GM12878 (cell line): ENCODE measurements around the gene MFAP2.

ENCODE experiments used
- EP300 ChIP-seq, 2 experiments: fragments of 150-350 bp in 1 of 2; IDR thresholded peaks; 2 replicates each; pipeline ENCODE4 v1.6.1; 2011 to 2012; ENCODE audit warnings: low read depth in 2 of 2, low read length in 2 of 2, borderline replicate concordance in 1 of 2, improper control_type of control experiment in 1 of 2, inconsistent platforms in 1 of 2; ENCODE audit not compliant: control insufficient read depth in 1 of 2
- EZH2 ChIP-seq: IDR thresholded peaks from 2 replicates; pipeline ENCODE4 v1.6.1; 2012; ENCODE audit warnings: low read depth, mild to moderate bottlenecking, control low read depth, inconsistent platforms, low read length, borderline replicate concordance; ENCODE audit not compliant: control insufficient read depth
- MXI1 ChIP-seq: fragments of 150-350 bp; IDR thresholded peaks from 2 replicates; pipeline ENCODE4 v1.6.1; 2011; ENCODE audit warnings: low read depth, mild to moderate bottlenecking, inconsistent platforms, low read length, improper control_type of control experiment
- POLR2A ChIP-seq: IDR thresholded peaks from 2 replicates; pipeline ENCODE4 v1.6.1; 2011; ENCODE audit warnings: low read depth, mild to moderate bottlenecking, low read length
- POLR2AphosphoS5 ChIP-seq: IDR thresholded peaks from 2 replicates; pipeline ENCODE4 v1.6.1; 2011; ENCODE audit warnings: mild to moderate bottlenecking, low read length, inconsistent platforms
- RCOR1 ChIP-seq: conservative IDR thresholded peaks from 2 replicates; pipeline ENCODE4 v1.6.1; 2012; ENCODE audit warnings: low read depth, low read length, improper control_type of control experiment
- TBL1XR1 ChIP-seq: IDR thresholded peaks from 2 replicates; pipeline ENCODE4 v1.6.1; 2012; ENCODE audit warnings: low read depth, low read length, improper control_type of control experiment
- TF ChIP-seq, protein P1 (sequence below): fragments of 450-650 bp; conservative IDR thresholded peaks from 2 replicates; pipeline ENCODE4 v1.6.1; 2017; ENCODE audit warnings: mild to moderate bottlenecking, moderate library complexity
- TF ChIP-seq, protein P2 (sequence below), 3 experiments: IDR thresholded peaks in 2 of 3; conservative IDR thresholded peaks in 1 of 3; 2 replicates each; pipeline ENCODE4 v1.5.1; 2011; ENCODE audit warnings: low read depth in 3 of 3, low read length in 3 of 3, mild to moderate bottlenecking in 3 of 3, control low read depth in 2 of 3, moderate library complexity in 2 of 3, inconsistent platforms in 1 of 3, mixed read lengths in 1 of 3; ENCODE audit not compliant: control insufficient read depth in 2 of 3, insufficient read depth in 1 of 3; ENCODE audit errors: extremely low read depth in 1 of 3
- TF ChIP-seq, protein P3 (sequence below): IDR thresholded peaks from 2 replicates; pipeline ENCODE4 v1.6.1; 2012; ENCODE audit warnings: mild to moderate bottlenecking, low read depth, low read length

DNA sequence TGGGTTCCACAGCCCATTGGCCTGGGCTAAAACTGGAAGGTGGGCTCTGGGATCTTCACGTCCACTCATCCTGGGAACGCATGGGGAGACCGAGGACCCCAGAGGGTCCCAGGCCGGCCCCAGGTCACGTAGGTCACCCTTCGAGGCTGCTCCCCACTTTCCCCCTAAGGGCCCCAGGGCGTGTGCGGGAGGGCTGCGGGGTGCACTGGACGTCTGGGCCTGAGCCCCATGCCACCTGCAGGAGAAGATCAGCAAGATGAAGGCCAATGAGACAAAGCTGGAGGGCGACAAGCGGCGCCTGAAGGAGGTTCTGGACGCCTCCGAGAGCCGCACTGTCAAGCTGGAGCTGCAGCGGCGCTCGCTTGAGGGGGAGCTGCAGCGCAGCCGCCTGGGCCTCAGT lies 12.5 kb downstream of the MFAP2 start:
- no peak for TF ChIP-seq POLR2A
- TF ChIP-seq RCOR1, result no peak
- no peak for TF ChIP-seq TBL1XR1
- TF ChIP-seq POLR2AphosphoS5, result no peak
- TF ChIP-seq, protein P1, sequence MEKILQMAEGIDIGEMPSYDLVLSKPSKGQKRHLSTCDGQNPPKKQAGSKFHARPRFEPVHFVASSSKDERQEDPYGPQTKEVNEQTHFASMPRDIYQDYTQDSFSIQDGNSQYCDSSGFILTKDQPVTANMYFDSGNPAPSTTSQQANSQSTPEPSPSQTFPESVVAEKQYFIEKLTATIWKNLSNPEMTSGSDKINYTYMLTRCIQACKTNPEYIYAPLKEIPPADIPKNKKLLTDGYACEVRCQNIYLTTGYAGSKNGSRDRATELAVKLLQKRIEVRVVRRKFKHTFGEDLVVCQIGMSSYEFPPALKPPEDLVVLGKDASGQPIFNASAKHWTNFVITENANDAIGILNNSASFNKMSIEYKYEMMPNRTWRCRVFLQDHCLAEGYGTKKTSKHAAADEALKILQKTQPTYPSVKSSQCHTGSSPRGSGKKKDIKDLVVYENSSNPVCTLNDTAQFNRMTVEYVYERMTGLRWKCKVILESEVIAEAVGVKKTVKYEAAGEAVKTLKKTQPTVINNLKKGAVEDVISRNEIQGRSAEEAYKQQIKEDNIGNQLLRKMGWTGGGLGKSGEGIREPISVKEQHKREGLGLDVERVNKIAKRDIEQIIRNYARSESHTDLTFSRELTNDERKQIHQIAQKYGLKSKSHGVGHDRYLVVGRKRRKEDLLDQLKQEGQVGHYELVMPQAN, result no peak
- TF ChIP-seq MXI1, result no peak
- no peak for TF ChIP-seq EP300 (IDR thresholded peaks at IDR 0.05; ENCODE audit: borderline replicate concordance in 1 of 2, control insufficient read depth in 1 of 2, low read depth in 2 of 2, low read length in 2 of 2)
- TF ChIP-seq, protein P2, sequence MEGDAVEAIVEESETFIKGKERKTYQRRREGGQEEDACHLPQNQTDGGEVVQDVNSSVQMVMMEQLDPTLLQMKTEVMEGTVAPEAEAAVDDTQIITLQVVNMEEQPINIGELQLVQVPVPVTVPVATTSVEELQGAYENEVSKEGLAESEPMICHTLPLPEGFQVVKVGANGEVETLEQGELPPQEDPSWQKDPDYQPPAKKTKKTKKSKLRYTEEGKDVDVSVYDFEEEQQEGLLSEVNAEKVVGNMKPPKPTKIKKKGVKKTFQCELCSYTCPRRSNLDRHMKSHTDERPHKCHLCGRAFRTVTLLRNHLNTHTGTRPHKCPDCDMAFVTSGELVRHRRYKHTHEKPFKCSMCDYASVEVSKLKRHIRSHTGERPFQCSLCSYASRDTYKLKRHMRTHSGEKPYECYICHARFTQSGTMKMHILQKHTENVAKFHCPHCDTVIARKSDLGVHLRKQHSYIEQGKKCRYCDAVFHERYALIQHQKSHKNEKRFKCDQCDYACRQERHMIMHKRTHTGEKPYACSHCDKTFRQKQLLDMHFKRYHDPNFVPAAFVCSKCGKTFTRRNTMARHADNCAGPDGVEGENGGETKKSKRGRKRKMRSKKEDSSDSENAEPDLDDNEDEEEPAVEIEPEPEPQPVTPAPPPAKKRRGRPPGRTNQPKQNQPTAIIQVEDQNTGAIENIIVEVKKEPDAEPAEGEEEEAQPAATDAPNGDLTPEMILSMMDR (IDR thresholded peaks at IDR 0.05 in 2 of 3, conservative IDR thresholded peaks at IDR 0.05 in 1 of 3; ENCODE audit: control insufficient read depth in 2 of 3, extremely low read depth in 1 of 3, insufficient read depth in 1 of 3, low read depth in 3 of 3, low read length in 3 of 3), result no peak
- no peak for TF ChIP-seq EZH2
- TF ChIP-seq, protein P3, sequence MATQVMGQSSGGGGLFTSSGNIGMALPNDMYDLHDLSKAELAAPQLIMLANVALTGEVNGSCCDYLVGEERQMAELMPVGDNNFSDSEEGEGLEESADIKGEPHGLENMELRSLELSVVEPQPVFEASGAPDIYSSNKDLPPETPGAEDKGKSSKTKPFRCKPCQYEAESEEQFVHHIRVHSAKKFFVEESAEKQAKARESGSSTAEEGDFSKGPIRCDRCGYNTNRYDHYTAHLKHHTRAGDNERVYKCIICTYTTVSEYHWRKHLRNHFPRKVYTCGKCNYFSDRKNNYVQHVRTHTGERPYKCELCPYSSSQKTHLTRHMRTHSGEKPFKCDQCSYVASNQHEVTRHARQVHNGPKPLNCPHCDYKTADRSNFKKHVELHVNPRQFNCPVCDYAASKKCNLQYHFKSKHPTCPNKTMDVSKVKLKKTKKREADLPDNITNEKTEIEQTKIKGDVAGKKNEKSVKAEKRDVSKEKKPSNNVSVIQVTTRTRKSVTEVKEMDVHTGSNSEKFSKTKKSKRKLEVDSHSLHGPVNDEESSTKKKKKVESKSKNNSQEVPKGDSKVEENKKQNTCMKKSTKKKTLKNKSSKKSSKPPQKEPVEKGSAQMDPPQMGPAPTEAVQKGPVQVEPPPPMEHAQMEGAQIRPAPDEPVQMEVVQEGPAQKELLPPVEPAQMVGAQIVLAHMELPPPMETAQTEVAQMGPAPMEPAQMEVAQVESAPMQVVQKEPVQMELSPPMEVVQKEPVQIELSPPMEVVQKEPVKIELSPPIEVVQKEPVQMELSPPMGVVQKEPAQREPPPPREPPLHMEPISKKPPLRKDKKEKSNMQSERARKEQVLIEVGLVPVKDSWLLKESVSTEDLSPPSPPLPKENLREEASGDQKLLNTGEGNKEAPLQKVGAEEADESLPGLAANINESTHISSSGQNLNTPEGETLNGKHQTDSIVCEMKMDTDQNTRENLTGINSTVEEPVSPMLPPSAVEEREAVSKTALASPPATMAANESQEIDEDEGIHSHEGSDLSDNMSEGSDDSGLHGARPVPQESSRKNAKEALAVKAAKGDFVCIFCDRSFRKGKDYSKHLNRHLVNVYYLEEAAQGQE, result no peak
